SKM-1 (cell line): Measurements from ENCODE around the gene PFKL.
A peak's percentile ranks its signal among the peaks of the same experiment; 100 is the strongest.
"Not testable (repeated sequence)": the region's sequence is repeated elsewhere in the genome, so short reads cannot be mapped to it uniquely, and the experiment has no call there.

Experiments
- DNase-seq: peaks from one replicate; lab custom pipeline; 2025; ENCODE audit not compliant: unreplicated experiment; lab: John Stamatoyannopoulos, UW

The PFKL gene

GRCh38 chr21:44354775-44355771 lies 55.2 kb downstream of the PFKL start:
- peak; percentile 30 for DNase-seq

- no peak for DNase-seq
These were observed 56.3 kb downstream of the PFKL start for GRCh38 chr21:44356160-44356559.

- DNase-seq = no peak
These were observed 56.8 kb downstream of the PFKL start for GRCh38 chr21:44356636-44357035.

- no peak for DNase-seq
These were observed 57.4 kb downstream of the PFKL start for GRCh38 chr21:44357064-44357837.

- no peak for DNase-seq
These were observed 59.5 kb downstream of the PFKL start for GRCh38 chr21:44359396-44359795.

GRCh38 chr21:44360159-44360558 lies 60.3 kb downstream of the PFKL start:
- DNase-seq = peak; percentile 57

- not testable (repeated sequence) for DNase-seq
These were observed 62.0 kb downstream of the PFKL start for GRCh38 chr21:44361903-44362302.

- no peak for DNase-seq
These were observed 63.4 kb downstream of the PFKL start for GRCh38 chr21:44363278-44363677.

GRCh38 chr21:44364151-44365053 lies 64.5 kb downstream of the PFKL start:
- no peak for DNase-seq

GRCh38 chr21:44365251-44365966 lies 65.6 kb downstream of the PFKL start:
- DNase-seq = no peak

GRCh38 chr21:44365967-44366585 lies 66.2 kb downstream of the PFKL start:
- no peak for DNase-seq

- DNase-seq = no peak
These were observed 66.8 kb downstream of the PFKL start for GRCh38 chr21:44366586-44367211.

- no peak for DNase-seq
These were observed 69.0 kb downstream of the PFKL start for GRCh38 chr21:44368711-44369446.

- no peak for DNase-seq
These were observed 70.3 kb downstream of the PFKL start for GRCh38 chr21:44370027-44370735.

- no peak for DNase-seq
These were observed 71.0 kb downstream of the PFKL start for GRCh38 chr21:44370786-44371410.

- DNase-seq = no peak
These were observed 71.7 kb downstream of the PFKL start for GRCh38 chr21:44371596-44371995.

GRCh38 chr21:44372616-44373015 lies 72.8 kb downstream of the PFKL start:
- DNase-seq = no peak
